ENCODE data around the gene NUMB.

- TF ChIP-seq CTCF (IDR thresholded peaks at IDR 0.05): no peak
- TF ChIP-seq POLR2A (IDR thresholded peaks at IDR 0.05; ENCODE audit: low read depth): no peak
Observed at GRCh38 chr14:73467377-73467776, 9.0 kb upstream of the NUMB start.

Data from esophagus muscularis mucosa (tissue), 3 donors.